ENCODE results near the gene PAXIP1.

PAXIP1 gene

DNA sequence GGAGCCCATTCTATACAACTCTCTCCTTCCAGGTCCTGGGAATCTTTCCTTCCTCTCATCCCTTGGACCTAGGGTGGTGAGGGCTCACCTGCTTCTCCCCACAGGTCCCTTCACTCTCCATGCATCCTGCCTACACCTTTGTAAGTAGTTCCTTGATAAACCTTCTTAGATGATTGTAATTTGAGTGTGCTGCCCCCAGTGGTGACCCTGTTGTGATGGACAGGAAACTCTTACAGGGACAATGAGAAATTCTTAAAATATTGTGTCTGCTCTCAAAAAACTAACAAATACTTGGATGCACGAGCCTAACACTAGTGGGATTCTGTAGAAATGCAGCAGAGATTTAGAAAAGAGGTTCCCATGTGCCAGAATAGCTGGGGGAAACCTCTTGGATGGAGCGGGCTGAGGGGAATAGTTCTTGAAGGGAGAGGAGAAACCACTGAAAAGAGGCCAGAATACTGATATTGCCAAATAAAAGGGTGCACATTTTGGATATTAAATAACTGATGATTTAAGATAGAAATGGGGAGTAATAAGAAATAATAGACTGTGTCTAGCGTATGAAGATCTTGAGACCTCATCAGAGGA lies 6.7 kb upstream of the PAXIP1 start:
- TF ChIP-seq, protein P1, sequence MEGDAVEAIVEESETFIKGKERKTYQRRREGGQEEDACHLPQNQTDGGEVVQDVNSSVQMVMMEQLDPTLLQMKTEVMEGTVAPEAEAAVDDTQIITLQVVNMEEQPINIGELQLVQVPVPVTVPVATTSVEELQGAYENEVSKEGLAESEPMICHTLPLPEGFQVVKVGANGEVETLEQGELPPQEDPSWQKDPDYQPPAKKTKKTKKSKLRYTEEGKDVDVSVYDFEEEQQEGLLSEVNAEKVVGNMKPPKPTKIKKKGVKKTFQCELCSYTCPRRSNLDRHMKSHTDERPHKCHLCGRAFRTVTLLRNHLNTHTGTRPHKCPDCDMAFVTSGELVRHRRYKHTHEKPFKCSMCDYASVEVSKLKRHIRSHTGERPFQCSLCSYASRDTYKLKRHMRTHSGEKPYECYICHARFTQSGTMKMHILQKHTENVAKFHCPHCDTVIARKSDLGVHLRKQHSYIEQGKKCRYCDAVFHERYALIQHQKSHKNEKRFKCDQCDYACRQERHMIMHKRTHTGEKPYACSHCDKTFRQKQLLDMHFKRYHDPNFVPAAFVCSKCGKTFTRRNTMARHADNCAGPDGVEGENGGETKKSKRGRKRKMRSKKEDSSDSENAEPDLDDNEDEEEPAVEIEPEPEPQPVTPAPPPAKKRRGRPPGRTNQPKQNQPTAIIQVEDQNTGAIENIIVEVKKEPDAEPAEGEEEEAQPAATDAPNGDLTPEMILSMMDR (IDR thresholded peaks at IDR 0.05; ENCODE audit: low read depth, low read length): peak; percentile 40
- DNase-seq (ENCODE audit: low read depth, low spot score): no peak
- no peak overlapping the region for H3K4me3 ChIP-seq (ENCODE audit: low read depth, low read length)
- in situ Hi-C loops (cut with HindIII; ENCODE audit: low sequenced_read_pairs): no loop called here

DNA sequence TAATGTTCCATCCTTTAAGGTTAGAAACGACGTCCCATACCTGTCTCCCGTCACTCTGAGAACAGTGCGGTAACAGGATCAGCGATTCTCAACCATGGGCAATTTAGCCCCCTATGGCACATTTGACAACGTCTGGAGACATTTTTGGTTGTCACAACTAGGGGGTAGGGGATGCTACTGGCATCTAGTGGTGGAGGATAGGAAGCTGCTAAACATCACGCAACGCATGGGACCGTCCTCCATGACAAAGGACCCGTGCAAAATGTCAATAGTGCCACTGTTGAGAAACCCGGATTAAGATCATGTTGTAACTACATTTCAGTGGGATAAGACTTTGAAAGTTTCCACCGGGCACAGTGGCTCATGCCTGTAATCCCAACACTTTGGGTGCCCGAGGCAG lies 5.0 kb upstream of the PAXIP1 start:
- TF ChIP-seq, protein P1 (IDR thresholded peaks at IDR 0.05; ENCODE audit: low read depth, low read length): peak; percentile 57
- in situ Hi-C loops (cut with HindIII; ENCODE audit: low sequenced_read_pairs): no loop called here
- H3K4me3 ChIP-seq (ENCODE audit: low read depth, low read length): no peak overlapping the region
- DNase-seq (ENCODE audit: low read depth, low spot score): no peak

DNA sequence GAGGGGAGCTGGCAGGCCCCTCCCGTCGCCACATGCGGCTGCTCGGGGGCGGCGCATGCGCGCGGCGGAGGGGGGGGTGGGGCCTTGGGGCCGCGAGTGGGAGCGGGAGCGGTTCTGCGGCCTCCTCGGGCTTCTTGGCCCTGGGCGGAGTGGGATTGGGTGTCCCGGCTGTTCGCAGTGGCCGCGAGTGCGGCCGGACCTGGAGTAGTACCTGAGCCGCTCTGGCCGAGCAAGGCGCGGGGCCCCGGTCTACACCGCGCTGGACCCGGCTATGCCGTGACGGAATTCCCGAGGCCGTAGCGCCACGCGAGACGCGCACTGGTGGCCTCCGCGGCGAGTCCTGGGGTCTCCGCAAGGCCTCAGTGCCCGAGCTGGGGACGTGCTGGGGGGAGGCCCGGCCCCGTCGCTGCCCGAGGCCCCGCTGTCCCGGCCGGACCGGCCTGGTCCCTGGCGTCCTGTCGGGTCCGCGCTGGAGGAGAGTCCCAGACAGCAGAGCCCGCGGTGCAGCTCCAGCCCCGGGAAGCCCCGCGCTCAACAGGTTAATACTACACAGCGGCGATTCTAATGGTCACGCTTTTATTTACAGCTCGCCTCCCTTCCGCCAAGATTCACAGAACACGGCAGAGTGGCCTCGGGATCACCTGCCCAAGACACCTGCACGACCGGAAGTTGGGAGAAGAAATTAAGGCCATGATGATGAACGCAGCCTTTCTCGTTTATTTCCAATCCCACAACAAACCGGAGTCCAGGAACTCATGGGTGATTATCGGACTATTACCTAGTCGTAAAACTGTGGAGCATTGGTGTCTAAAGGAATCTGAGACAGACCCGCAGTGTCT lies 671 bp upstream of the PAXIP1 start:
- peak overlapping the region; percentile 75 for H3K4me3 ChIP-seq (ENCODE audit: low read depth, low read length)
- DNase-seq (ENCODE audit: low read depth, low spot score): peak; percentile 84

DNA sequence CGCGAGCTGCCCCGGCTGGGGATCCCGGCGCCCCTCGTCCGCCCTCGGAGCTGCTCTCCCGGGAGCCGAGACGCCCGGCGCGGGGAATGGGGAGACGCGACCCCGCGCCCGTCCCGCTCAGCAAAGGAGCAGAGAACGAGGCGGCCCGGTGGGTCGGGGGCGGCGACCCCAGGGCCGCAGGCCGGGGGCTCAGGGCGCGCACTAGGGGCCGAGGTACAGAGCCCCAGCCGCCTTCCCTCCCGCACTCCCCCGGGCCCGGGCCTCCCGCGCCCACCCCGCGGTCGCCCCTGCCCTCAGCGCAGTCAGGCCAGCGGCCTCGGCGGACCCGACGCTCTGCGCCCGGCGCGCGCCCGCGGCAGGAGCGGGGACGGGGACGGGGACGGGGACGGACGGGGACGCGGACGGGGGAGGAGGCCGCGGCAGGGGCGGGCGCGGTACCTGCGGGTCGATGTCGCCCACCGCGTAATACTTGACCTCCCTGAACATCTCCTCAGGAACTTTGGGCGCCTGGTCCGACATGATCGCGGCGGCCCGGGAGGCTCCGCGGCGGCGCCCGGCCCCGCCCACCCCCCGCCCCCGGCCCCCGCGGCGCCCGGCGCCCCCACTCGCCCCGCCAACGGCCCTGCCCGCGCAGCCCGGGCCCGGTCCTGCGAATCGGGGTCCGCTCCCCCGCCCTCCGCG lies 373 bp downstream of the PAXIP1 start:
- in situ Hi-C loops (cut with HindIII; ENCODE audit: low sequenced_read_pairs): no loop called here
- peak overlapping the region; percentile 75 for H3K4me3 ChIP-seq (ENCODE audit: low read depth, low read length)
- TF ChIP-seq, protein P1 (IDR thresholded peaks at IDR 0.05; ENCODE audit: low read depth, low read length): no peak
- DNase-seq (ENCODE audit: low read depth, low spot score): peak; percentile 4

More for the DNA sequence above, 671 bp upstream of the PAXIP1 start:
- in situ Hi-C loops (cut with HindIII; ENCODE audit: low sequenced_read_pairs): no loop called here
- TF ChIP-seq, protein P1 (IDR thresholded peaks at IDR 0.05; ENCODE audit: low read depth, low read length): no peak

DNA sequence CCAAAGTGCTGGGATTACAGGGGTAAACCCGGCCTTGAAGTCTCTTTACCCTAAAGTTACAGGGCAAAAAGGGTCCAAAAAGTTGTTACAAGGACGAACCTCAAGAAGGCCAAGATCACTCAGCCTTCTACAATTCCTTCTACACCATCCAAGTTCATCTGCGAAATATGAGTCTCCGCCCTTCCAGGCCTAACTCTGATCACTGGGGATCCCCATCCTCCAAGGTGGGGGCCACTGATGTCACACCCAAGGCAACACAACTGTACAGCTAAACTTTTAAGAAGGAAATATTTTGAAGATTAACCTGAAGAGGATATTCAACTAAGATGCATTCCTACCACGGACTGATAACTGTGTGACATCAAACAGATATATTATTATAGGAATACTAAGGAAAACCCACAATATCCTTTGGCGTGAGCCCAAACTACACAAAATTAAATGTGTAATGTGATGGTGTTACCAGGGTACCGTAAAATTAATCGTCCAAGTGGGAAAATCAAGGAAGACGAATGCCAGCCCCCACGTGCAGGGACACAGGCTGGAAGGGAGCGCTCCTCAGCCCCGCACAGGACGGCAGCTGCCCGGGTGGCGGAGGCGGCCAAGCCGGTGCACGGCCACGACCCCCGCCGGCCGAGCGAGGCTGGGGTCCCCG lies 1.0 kb downstream of the PAXIP1 start:
- DNase-seq (ENCODE audit: low read depth, low spot score): peak; percentile 10
- in situ Hi-C loops (cut with HindIII; ENCODE audit: low sequenced_read_pairs): no loop called here
- TF ChIP-seq, protein P1 (IDR thresholded peaks at IDR 0.05; ENCODE audit: low read depth, low read length): no peak
- H3K4me3 ChIP-seq (ENCODE audit: low read depth, low read length): peak overlapping the region; percentile 75

DNA sequence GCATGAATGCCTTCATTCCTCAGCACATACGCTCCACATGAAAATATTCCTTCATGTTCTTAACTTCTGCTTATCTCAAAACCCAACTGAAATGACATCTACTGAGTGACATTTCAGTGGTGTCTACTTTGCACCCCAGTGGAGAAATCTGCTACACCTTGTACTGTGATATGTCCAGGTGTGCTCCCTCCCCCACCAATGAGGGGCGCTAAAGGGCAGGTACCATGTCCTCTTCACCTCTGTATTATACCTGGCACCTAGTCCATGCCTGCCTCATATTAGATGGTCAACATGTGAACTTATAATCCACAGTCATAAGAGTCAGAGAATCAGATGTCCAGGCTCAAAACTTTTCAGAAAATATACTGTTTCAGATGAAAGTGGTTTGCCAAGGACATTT lies 2.1 kb downstream of the PAXIP1 start:
- in situ Hi-C loops (cut with HindIII; ENCODE audit: low sequenced_read_pairs): no loop called here
- TF ChIP-seq, protein P1 (IDR thresholded peaks at IDR 0.05; ENCODE audit: low read depth, low read length): no peak
- DNase-seq (ENCODE audit: low read depth, low spot score): no peak
- no peak overlapping the region for H3K4me3 ChIP-seq (ENCODE audit: low read depth, low read length)

All from astrocyte of the spinal cord (primary cell).